CD4-positive, alpha-beta memory T cell (primary cell): ENCODE measurements around the gene REX1BD. TPM values are rescaled to one million over a fixed set of nuclear protein-coding genes. Genes with fewer than 3 reads are reported as not detected.

Experiments used
- CTCF ChIA-PET: fragments of 350-600 bp; sonication (Branson Sonifier 250); formaldehyde crosslinking; loops from one replicate; lab custom pipeline; 2021; ENCODE audit warnings: inconsistent platforms; ENCODE audit not compliant: partially characterized antibody; lab: Charles Lee
- POLR2A ChIA-PET: fragments of 350-600 bp; sonication (Branson Sonifier 250); formaldehyde crosslinking; loops from one replicate; lab custom pipeline; 2021; ENCODE audit not compliant: partially characterized antibody; lab: Charles Lee
- DNase-seq, 5 donors: peaks; one replicate each; pipeline versions ENCODE4 v3.0.0 to v3.0.0-alpha.2; 2020 to 2022; ENCODE audit warnings: mixed read lengths in 1 of 5
- H3K27ac ChIP-seq: one replicate; pipeline ENCODE4 v1.7.0; 2013; ENCODE audit warnings: low read depth, low read length
- H3K27me3 ChIP-seq: 2 replicates; pipeline ENCODE4 v1.7.0; 2013; ENCODE audit warnings: mild to moderate bottlenecking, low read length, moderate library complexity; ENCODE audit not compliant: insufficient read depth
- H3K36me3 ChIP-seq: 2 replicates; pipeline ENCODE4 v1.7.0; 2013; ENCODE audit warnings: mild to moderate bottlenecking, low read length, moderate library complexity; ENCODE audit not compliant: insufficient read depth
- H3K4me1 ChIP-seq: 2 replicates; pipeline ENCODE4 v1.7.0; 2013; ENCODE audit warnings: mild to moderate bottlenecking, low read length, moderate library complexity; ENCODE audit not compliant: insufficient read depth
- H3K4me3 ChIP-seq, 2 donors: one replicate each; pipeline ENCODE4 v1.7.0; 2013; ENCODE audit warnings: low read length in 2 of 2, mild to moderate bottlenecking in 1 of 2
- H3K9me3 ChIP-seq, 2 donors: one replicate each; pipeline ENCODE4 v1.7.0; 2013; ENCODE audit warnings: low read length in 2 of 2, control low read depth in 1 of 2; ENCODE audit not compliant: control insufficient read depth in 1 of 2
- H3K27ac Mint-ChIP-seq, 7 donors: one replicate each; pipeline ENCODE4 v1.8.0; 2020 to 2021; ENCODE audit warnings: mixed read lengths in 7 of 7, mild to moderate bottlenecking in 6 of 7, inconsistent platforms in 3 of 7, moderate library complexity in 3 of 7
- H3K27me3 Mint-ChIP-seq, 2 donors: one replicate each; pipeline ENCODE4 v1.8.0; 2020 to 2021; ENCODE audit warnings: mixed read lengths in 2 of 2
- H3K36me3 Mint-ChIP-seq, 2 donors: one replicate each; pipeline ENCODE4 v1.8.0; 2020 to 2021; ENCODE audit warnings: mixed read lengths in 2 of 2, inconsistent platforms in 1 of 2, mild to moderate bottlenecking in 1 of 2
- H3K4me1 Mint-ChIP-seq, 4 donors: one replicate each; pipeline ENCODE4 v1.8.0; 2020 to 2021; ENCODE audit warnings: mixed read lengths in 4 of 4, mild to moderate bottlenecking in 1 of 4
- H3K4me3 Mint-ChIP-seq, 8 donors: one replicate each; pipeline ENCODE4 v1.8.0; 2020 to 2021; ENCODE audit warnings: mixed read lengths in 8 of 8, mild to moderate bottlenecking in 7 of 8, moderate library complexity in 6 of 8, inconsistent platforms in 3 of 8
- H3K9me3 Mint-ChIP-seq, 8 donors: one replicate each; pipeline ENCODE4 v1.8.0; 2020 to 2021; ENCODE audit warnings: mixed read lengths in 8 of 8, mild to moderate bottlenecking in 5 of 8, inconsistent platforms in 3 of 8, moderate library complexity in 1 of 8
- intact Hi-C: fragments of 100-400 bp; cut with micrococcal nuclease; formaldehyde crosslinking; loops from one replicate; pipeline ENCODE4 v1.15.1; 2023
- polyA plus RNA-seq, 2 donors: library from polyadenylated mRNA; unstranded; fragments of 300-500 nt; fragmentation: Illumina TruSeq; gene quantifications; one replicate each; pipeline ENCODE4 v1.2.3, GENCODE V29; 2021
- total RNA-seq, 2 experiments: library from RNA; stranded (reverse); gene quantifications; one replicate each; pipeline ENCODE4 v1.2.3, GENCODE V29; 2021

REX1BD gene
- total and polyA plus RNA-seq, 4 experiments from 2014 or later, result 148 to 156 (median 152) TPM

- CTCF ChIA-PET, result interaction anchor here (0.6 to 5.1 kb wide), 8 partner anchors 15 to 289 kb away, joined by 3 to 29 read pairs (median 7); partner anchors contain the start of genes ELL, FKBP8 and REX1BD
- intact Hi-C loops, result no loop called here
- Mint-ChIP-seq H3K4me3 (peak overlapping the region; percentile 86 to 97 (median 93)), H3K9me3 (no peaks in the 10 kb centered on the region), H3K27me3 (no peaks in the 10 kb centered on the region), H3K4me1 (peaks cover 9 to 35% (median 17%) of the 10 kb centered on the region in 4 donors), H3K27ac (peak overlapping the region; percentile 94 to 98 (median 96)), H3K36me3 (peaks cover 5 to 24% of the 10 kb centered on the region in 2 donors)
- Histone ChIP-seq H3K27me3 (no peaks in the 10 kb centered on the region), H3K27ac (peak overlapping the region; percentile 98), H3K36me3 (peaks cover 11% of the 10 kb centered on the region), H3K4me1 (peaks cover 25% of the 10 kb centered on the region), H3K4me3 (peak overlapping the region; percentile 81 to 97), H3K9me3 (no peaks in the 10 kb centered on the region)
- DNase-seq, result no peak
- POLR2A ChIA-PET, result interaction anchor here (0.7 to 7.9 kb wide), 18 partner anchors 11 to 361 kb away, joined by 3 to 97 read pairs (median 8); partner anchors contain the start of genes COPE, DDX49, ELL and FKBP8
Measured at GRCh38 chr19:18558604-18559003, 30.0 kb upstream of the REX1BD start.

DNA sequence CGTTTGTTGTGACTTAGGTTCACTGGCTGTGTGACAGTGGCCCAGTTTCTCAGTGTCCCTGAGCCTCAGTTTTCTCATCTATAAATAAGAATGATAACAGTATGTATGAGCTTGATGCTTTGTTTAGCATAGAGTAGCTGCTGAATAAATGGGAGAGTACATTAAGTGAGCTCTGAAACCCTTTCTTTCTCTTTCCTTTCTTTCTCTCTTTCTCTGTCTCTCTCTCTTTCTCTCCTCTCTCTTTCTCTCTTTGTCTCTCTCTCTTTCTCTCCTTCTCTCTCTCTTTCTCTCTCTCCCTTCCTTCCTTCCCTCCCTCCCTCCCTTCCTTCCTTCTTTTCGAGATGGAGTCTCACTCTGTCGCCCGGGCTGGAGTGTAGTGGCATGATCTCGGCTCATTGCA is 28.9 kb upstream of the REX1BD start:
- no peak for DNase-seq
- peaks cover 9 to 35% (median 17%) of the 10 kb centered on the region in 4 donors for H3K4me1 Mint-ChIP-seq
- H3K36me3 Mint-ChIP-seq, result peaks cover 12 to 30% of the 10 kb centered on the region in 2 donors
- CTCF ChIA-PET, result interaction anchor here (1.0 to 4.5 kb wide), 3 partner anchors 39 to 97 kb away, joined by 4 to 29 read pairs (median 5); partner anchors contain the start of gene ELL
- intact Hi-C loops, result no loop called here
- H3K4me1 ChIP-seq, result peaks cover 25% of the 10 kb centered on the region
- H3K36me3 ChIP-seq, result peaks cover 18% of the 10 kb centered on the region
- no peaks in the 10 kb centered on the region for H3K9me3 ChIP-seq
- peak overlapping the region; percentile 98 for H3K27ac ChIP-seq
- peak overlapping the region in 7 of 8 donors; percentile 38 to 97 (median 91) for H3K4me3 Mint-ChIP-seq
- H3K9me3 Mint-ChIP-seq, result no peaks in the 10 kb centered on the region
- POLR2A ChIA-PET, result interaction anchor here (3.5 to 7.9 kb wide), 3 partner anchors 10 to 30 kb away, joined by 56 to 97 read pairs (median 81); partner anchors contain the start of genes FKBP8, REX1BD and UBA52
- H3K27ac Mint-ChIP-seq, result peak overlapping the region; percentile 54 to 96 (median 94)
- H3K27me3 Mint-ChIP-seq, result no peaks in the 10 kb centered on the region
- H3K27me3 ChIP-seq, result no peaks in the 10 kb centered on the region
- H3K4me3 ChIP-seq, result no peak overlapping the region

GRCh38 chr19:18562086-18562485 is 26.5 kb upstream of the REX1BD start:
- Histone ChIP-seq H3K27me3 (no peaks in the 10 kb centered on the region), H3K27ac (no peak overlapping the region), H3K36me3 (peaks cover 36% of the 10 kb centered on the region), H3K4me3 (no peak overlapping the region), H3K9me3 (no peaks in the 10 kb centered on the region), H3K4me1 (peaks cover 23% of the 10 kb centered on the region)
- peaks cover 16 to 43% of the 10 kb centered on the region in 2 donors for H3K36me3 Mint-ChIP-seq
- intact Hi-C loops, result no loop called here
- no peak for DNase-seq
- H3K4me1 Mint-ChIP-seq, result peaks cover 9 to 35% (median 17%) of the 10 kb centered on the region in 4 donors
- POLR2A ChIA-PET, result interaction anchor here (1.0 to 1.5 kb wide), 2 partner anchors 9 to 40 kb away, joined by 3 to 5 read pairs; partner anchors contain the start of genes ELL and UBA52
- CTCF ChIA-PET, result no interaction called here
- no peaks in the 10 kb centered on the region for H3K9me3 Mint-ChIP-seq
- no peaks in the 10 kb centered on the region for H3K27me3 Mint-ChIP-seq
- no peak overlapping the region for H3K4me3 Mint-ChIP-seq
- H3K27ac Mint-ChIP-seq, result peak overlapping the region in 1 of 7 donors; percentile 31

GRCh38 chr19:18566953-18567352 is 21.6 kb upstream of the REX1BD start:
- peaks cover 8% of the 10 kb centered on the region for H3K4me1 ChIP-seq
- peaks cover 51% of the 10 kb centered on the region for H3K36me3 ChIP-seq
- no peaks in the 10 kb centered on the region for H3K9me3 ChIP-seq
- intact Hi-C loops, result no loop called here
- Mint-ChIP-seq H3K4me3 (no peak overlapping the region), H3K9me3 (peaks cover 0 to 4% (median 0%) of the 10 kb centered on the region in 8 donors), H3K4me1 (peaks cover 3 to 9% (median 7%) of the 10 kb centered on the region in 4 donors), H3K27me3 (no peaks in the 10 kb centered on the region), H3K36me3 (peaks cover 32 to 58% of the 10 kb centered on the region in 2 donors), H3K27ac (peak overlapping the region in 1 of 7 donors; percentile 23)
- no peaks in the 10 kb centered on the region for H3K27me3 ChIP-seq
- no peak overlapping the region for H3K27ac ChIP-seq
- no peak for DNase-seq
- POLR2A ChIA-PET, result interaction anchor here (6.8 kb wide), 1 partner anchor 8 kb away, joined by 97 read pairs; the partner anchor contains the start of gene KXD1
- CTCF ChIA-PET, result interaction anchor here (1.1 to 1.2 kb wide), 2 partner anchors 22 to 47 kb away, joined by 3 read pairs; no protein-coding TSS in a partner anchor
- no peak overlapping the region for H3K4me3 ChIP-seq

DNA sequence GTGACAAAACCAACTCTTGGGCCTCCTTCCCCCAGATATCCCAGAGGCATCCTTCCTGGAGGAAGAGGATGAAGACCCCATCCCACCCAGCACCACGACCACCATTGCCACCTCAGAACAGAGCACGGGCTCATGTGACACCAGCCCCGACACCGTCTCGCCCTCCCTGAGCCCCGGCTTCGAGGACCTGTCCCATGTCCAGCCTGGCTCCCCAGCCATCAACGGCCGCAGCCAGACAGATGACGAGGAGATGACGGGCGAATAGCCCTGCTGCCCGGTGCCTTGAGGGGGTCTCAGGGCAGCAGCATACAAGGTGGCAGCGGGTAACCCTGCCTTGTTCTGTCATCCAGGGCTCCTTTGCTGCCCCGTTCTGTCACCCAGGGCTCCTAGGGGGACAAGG is 20.2 kb upstream of the REX1BD start:
- no peak overlapping the region for H3K27ac ChIP-seq
- H3K36me3 ChIP-seq, result peaks cover 44% of the 10 kb centered on the region
- peaks cover 22% of the 10 kb centered on the region for H3K4me1 ChIP-seq
- Mint-ChIP-seq H3K36me3 (peaks cover 31 to 60% of the 10 kb centered on the region in 2 donors), H3K27ac (peak overlapping the region in 1 of 7 donors; percentile 51), H3K4me3 (no peak overlapping the region), H3K27me3 (no peaks in the 10 kb centered on the region), H3K9me3 (peaks cover 0 to 4% (median 0%) of the 10 kb centered on the region in 8 donors), H3K4me1 (peaks cover 12 to 24% (median 18%) of the 10 kb centered on the region in 4 donors)
- no peaks in the 10 kb centered on the region for H3K9me3 ChIP-seq
- intact Hi-C loops, result no loop called here
- POLR2A ChIA-PET, result interaction anchor here (0.9 to 6.8 kb wide), 3 partner anchors 10 to 24 kb away, joined by 4 to 97 read pairs (median 4); partner anchors contain the start of genes KXD1 and REX1BD
- DNase-seq, result no peak
- no peak overlapping the region for H3K4me3 ChIP-seq
- CTCF ChIA-PET, result interaction anchor here (1.2 kb wide), 1 partner anchor 48 kb away, joined by 3 read pairs; no protein-coding TSS in a partner anchor
- H3K27me3 ChIP-seq, result no peaks in the 10 kb centered on the region

DNA sequence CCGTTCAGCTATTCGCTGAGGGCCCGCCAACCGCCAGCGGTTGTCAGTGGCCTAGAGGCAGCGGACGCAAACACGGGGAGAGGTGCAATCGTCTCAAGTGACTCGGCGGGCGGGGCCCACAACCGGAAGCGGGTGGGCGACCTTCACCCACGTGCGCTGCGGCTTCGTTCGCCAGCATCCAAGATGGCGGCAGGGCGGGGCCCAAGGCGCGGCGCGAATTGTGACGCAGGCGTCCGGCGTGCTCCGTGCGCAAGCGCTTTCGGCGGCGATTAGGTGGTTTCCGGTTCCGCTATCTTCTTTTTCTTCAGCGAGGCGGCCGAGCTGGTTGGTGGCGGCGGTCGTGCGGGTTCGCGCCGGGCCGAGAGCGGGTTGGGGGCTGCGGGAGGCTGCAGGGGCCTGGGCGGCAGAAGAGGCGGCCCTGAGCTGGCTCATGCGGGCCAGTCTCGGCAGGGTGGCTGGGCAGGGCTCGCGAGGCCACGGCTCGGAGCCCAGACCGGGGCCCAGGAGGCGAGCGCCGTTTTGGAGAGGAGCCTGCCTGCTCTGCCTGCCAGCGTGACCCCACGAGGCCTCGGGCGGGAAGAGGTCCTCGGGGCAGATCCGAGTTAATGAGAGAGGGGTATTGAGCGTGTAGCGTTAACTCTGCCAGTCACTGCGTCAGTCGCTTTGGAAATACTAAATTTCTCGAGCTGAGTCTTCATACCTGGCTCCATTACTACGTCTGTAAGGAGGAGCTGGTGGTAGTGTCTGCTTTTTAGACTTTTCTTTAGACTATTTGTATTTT is 16.8 kb upstream of the REX1BD start, which contains the start of gene UBA52:
Gene UBA52, plus strand, starts transcription at position 294 of the 781 bp plus-strand sequence. CDS start 1,444 bp downstream, outside the sequence.
- Histone ChIP-seq H3K4me1 (peaks cover 26% of the 10 kb centered on the region), H3K27me3 (no peaks in the 10 kb centered on the region), H3K27ac (peak within 1 kb of the TSS; percentile 97), H3K4me3 (peak within 1 kb of the TSS; percentile 69 to 92), H3K36me3 (peaks cover 52% of the 10 kb centered on the region), H3K9me3 (no peaks in the 10 kb centered on the region)
- H3K27me3 Mint-ChIP-seq, result no peaks in the 10 kb centered on the region
- peak; percentile 98 to 99 (median 99) for DNase-seq
- peaks cover 12 to 36% (median 22%) of the 10 kb centered on the region in 4 donors for H3K4me1 Mint-ChIP-seq
- peak within 1 kb of the TSS; percentile 97 to 99 (median 98) for H3K27ac Mint-ChIP-seq
- intact Hi-C loops, result loop anchor here (1.0 to 5.0 kb wide), 6 partner anchors 14 to 348 kb away; partner anchors contain the start of genes COPE, DDX49, ELL and FKBP8
- peak within 1 kb of the TSS; percentile 89 to 97 (median 94) for H3K4me3 Mint-ChIP-seq
- CTCF ChIA-PET, result interaction anchor here (0.8 to 5.0 kb wide), 11 partner anchors 15 to 347 kb away, joined by 3 to 53 read pairs (median 5); partner anchors contain the start of genes COPE, DDX49, FKBP8 and KXD1
- peaks cover 36 to 65% of the 10 kb centered on the region in 2 donors for H3K36me3 Mint-ChIP-seq
- H3K9me3 Mint-ChIP-seq, result peaks cover 0 to 4% (median 0%) of the 10 kb centered on the region in 8 donors
- POLR2A ChIA-PET, result interaction anchor here (0.7 to 6.8 kb wide), 34 partner anchors 9 to 1152 kb away, joined by 3 to 122 read pairs (median 4); partner anchors contain the start of genes COPE, DDX49, ELL and FKBP8
